ENCODE measurements around the gene C19orf44.

Gene C19orf44

GRCh38 chr19:16457954-16458331, 38.3 kb upstream of the C19orf44 start:
- Histone ChIP-seq H3K4me3 (ENCODE audit: low read length in 2 of 2) (no peak overlapping the region), H3K36me3 (ENCODE audit: control insufficient read depth in 2 of 2, insufficient read depth in 2 of 2, low read length in 2 of 2) (peaks cover 0 to 2% of the 10 kb centered on the region in 2 donors), H3K9me3 (ENCODE audit: control insufficient read depth in 2 of 2, low read length in 2 of 2) (no peaks in the 10 kb centered on the region), H3K27ac (ENCODE audit: low read depth in 2 of 2, low read length in 2 of 2) (no peak overlapping the region), H3K27me3 (ENCODE audit: control insufficient read depth in 2 of 2, insufficient read depth in 2 of 2, low read length in 2 of 2) (no peaks in the 10 kb centered on the region), H3K4me1 (ENCODE audit: control insufficient read depth in 2 of 2, insufficient read depth in 2 of 2, low read length in 2 of 2) (peaks cover 15 to 22% of the 10 kb centered on the region in 2 donors), H3K9ac (ENCODE audit: low read depth in 1 of 2, low read length in 2 of 2) (no peak overlapping the region)

GRCh38 chr19:16458391-16459341, 37.5 kb upstream of the C19orf44 start:
- Histone ChIP-seq H3K4me3 (ENCODE audit: low read length in 2 of 2) (no peak overlapping the region), H3K4me1 (ENCODE audit: control insufficient read depth in 2 of 2, insufficient read depth in 2 of 2, low read length in 2 of 2) (peaks cover 15 to 21% of the 10 kb centered on the region in 2 donors), H3K9ac (ENCODE audit: low read depth in 1 of 2, low read length in 2 of 2) (no peak overlapping the region), H3K27me3 (ENCODE audit: control insufficient read depth in 2 of 2, insufficient read depth in 2 of 2, low read length in 2 of 2) (no peaks in the 10 kb centered on the region), H3K27ac (ENCODE audit: low read depth in 2 of 2, low read length in 2 of 2) (no peak overlapping the region), H3K36me3 (ENCODE audit: control insufficient read depth in 2 of 2, insufficient read depth in 2 of 2, low read length in 2 of 2) (peaks cover 0 to 2% of the 10 kb centered on the region in 2 donors), H3K9me3 (ENCODE audit: control insufficient read depth in 2 of 2, low read length in 2 of 2) (no peaks in the 10 kb centered on the region)

GRCh38 chr19:16459680-16460079, 36.5 kb upstream of the C19orf44 start:
- Histone ChIP-seq H3K27me3 (ENCODE audit: control insufficient read depth in 2 of 2, insufficient read depth in 2 of 2, low read length in 2 of 2) (no peaks in the 10 kb centered on the region), H3K27ac (ENCODE audit: low read depth in 2 of 2, low read length in 2 of 2) (no peak overlapping the region), H3K9me3 (ENCODE audit: control insufficient read depth in 2 of 2, low read length in 2 of 2) (no peaks in the 10 kb centered on the region), H3K4me3 (ENCODE audit: low read length in 2 of 2) (no peak overlapping the region), H3K9ac (ENCODE audit: low read depth in 1 of 2, low read length in 2 of 2) (no peak overlapping the region), H3K4me1 (ENCODE audit: control insufficient read depth in 2 of 2, insufficient read depth in 2 of 2, low read length in 2 of 2) (peaks cover 15 to 20% of the 10 kb centered on the region in 2 donors), H3K36me3 (ENCODE audit: control insufficient read depth in 2 of 2, insufficient read depth in 2 of 2, low read length in 2 of 2) (peaks cover 0 to 2% of the 10 kb centered on the region in 2 donors)

GRCh38 chr19:16460454-16460853, 35.7 kb upstream of the C19orf44 start:
- Histone ChIP-seq H3K4me1 (ENCODE audit: control insufficient read depth in 2 of 2, insufficient read depth in 2 of 2, low read length in 2 of 2) (peaks cover 15 to 20% of the 10 kb centered on the region in 2 donors), H3K27ac (ENCODE audit: low read depth in 2 of 2, low read length in 2 of 2) (no peak overlapping the region), H3K9me3 (ENCODE audit: control insufficient read depth in 2 of 2, low read length in 2 of 2) (no peaks in the 10 kb centered on the region), H3K27me3 (ENCODE audit: control insufficient read depth in 2 of 2, insufficient read depth in 2 of 2, low read length in 2 of 2) (no peaks in the 10 kb centered on the region), H3K4me3 (ENCODE audit: low read length in 2 of 2) (no peak overlapping the region), H3K9ac (ENCODE audit: low read depth in 1 of 2, low read length in 2 of 2) (no peak overlapping the region), H3K36me3 (ENCODE audit: control insufficient read depth in 2 of 2, insufficient read depth in 2 of 2, low read length in 2 of 2) (peaks cover 2 to 4% of the 10 kb centered on the region in 2 donors)

- Histone ChIP-seq H3K9me3 (ENCODE audit: control insufficient read depth in 2 of 2, low read length in 2 of 2) (no peaks in the 10 kb centered on the region), H3K27me3 (ENCODE audit: control insufficient read depth in 2 of 2, insufficient read depth in 2 of 2, low read length in 2 of 2) (no peaks in the 10 kb centered on the region), H3K4me1 (ENCODE audit: control insufficient read depth in 2 of 2, insufficient read depth in 2 of 2, low read length in 2 of 2) (peaks cover 15 to 20% of the 10 kb centered on the region in 2 donors), H3K36me3 (ENCODE audit: control insufficient read depth in 2 of 2, insufficient read depth in 2 of 2, low read length in 2 of 2) (peaks cover 2 to 4% of the 10 kb centered on the region in 2 donors), H3K9ac (ENCODE audit: low read depth in 1 of 2, low read length in 2 of 2) (no peak overlapping the region), H3K27ac (ENCODE audit: low read depth in 2 of 2, low read length in 2 of 2) (no peak overlapping the region), H3K4me3 (ENCODE audit: low read length in 2 of 2) (no peak overlapping the region)
These were observed 34.6 kb upstream of the C19orf44 start for GRCh38 chr19:16461630-16462051.

GRCh38 chr19:16462757-16463250, 33.4 kb upstream of the C19orf44 start:
- H3K36me3 ChIP-seq (ENCODE audit: control insufficient read depth in 2 of 2, insufficient read depth in 2 of 2, low read length in 2 of 2), result peaks cover 2 to 4% of the 10 kb centered on the region in 2 donors
- no peak overlapping the region for H3K4me3 ChIP-seq (ENCODE audit: low read length in 2 of 2)
- no peaks in the 10 kb centered on the region for H3K27me3 ChIP-seq (ENCODE audit: control insufficient read depth in 2 of 2, insufficient read depth in 2 of 2, low read length in 2 of 2)
- no peaks in the 10 kb centered on the region for H3K9me3 ChIP-seq (ENCODE audit: control insufficient read depth in 2 of 2, low read length in 2 of 2)
- H3K4me1 ChIP-seq (ENCODE audit: control insufficient read depth in 2 of 2, insufficient read depth in 2 of 2, low read length in 2 of 2), result peaks cover 6 to 12% of the 10 kb centered on the region in 2 donors
- H3K9ac ChIP-seq (ENCODE audit: low read depth in 1 of 2, low read length in 2 of 2), result no peak overlapping the region
- no peak overlapping the region for H3K27ac ChIP-seq (ENCODE audit: low read depth in 2 of 2, low read length in 2 of 2)

GRCh38 chr19:16463341-16463990, 32.7 kb upstream of the C19orf44 start:
- Histone ChIP-seq H3K36me3 (ENCODE audit: control insufficient read depth in 2 of 2, insufficient read depth in 2 of 2, low read length in 2 of 2) (peaks cover 2 to 4% of the 10 kb centered on the region in 2 donors), H3K9me3 (ENCODE audit: control insufficient read depth in 2 of 2, low read length in 2 of 2) (no peaks in the 10 kb centered on the region), H3K27me3 (ENCODE audit: control insufficient read depth in 2 of 2, insufficient read depth in 2 of 2, low read length in 2 of 2) (no peaks in the 10 kb centered on the region), H3K4me3 (ENCODE audit: low read length in 2 of 2) (no peak overlapping the region), H3K9ac (ENCODE audit: low read depth in 1 of 2, low read length in 2 of 2) (no peak overlapping the region), H3K4me1 (ENCODE audit: control insufficient read depth in 2 of 2, insufficient read depth in 2 of 2, low read length in 2 of 2) (peaks cover 4 to 6% of the 10 kb centered on the region in 2 donors), H3K27ac (ENCODE audit: low read depth in 2 of 2, low read length in 2 of 2) (no peak overlapping the region)

GRCh38 chr19:16463991-16464575, 32.1 kb upstream of the C19orf44 start:
- Histone ChIP-seq H3K4me1 (ENCODE audit: control insufficient read depth in 2 of 2, insufficient read depth in 2 of 2, low read length in 2 of 2) (peaks cover under 1 to 4% of the 10 kb centered on the region in 2 donors), H3K4me3 (ENCODE audit: low read length in 2 of 2) (no peak overlapping the region), H3K9me3 (ENCODE audit: control insufficient read depth in 2 of 2, low read length in 2 of 2) (no peaks in the 10 kb centered on the region), H3K9ac (ENCODE audit: low read depth in 1 of 2, low read length in 2 of 2) (no peak overlapping the region), H3K27me3 (ENCODE audit: control insufficient read depth in 2 of 2, insufficient read depth in 2 of 2, low read length in 2 of 2) (no peaks in the 10 kb centered on the region), H3K36me3 (ENCODE audit: control insufficient read depth in 2 of 2, insufficient read depth in 2 of 2, low read length in 2 of 2) (peaks cover 2 to 4% of the 10 kb centered on the region in 2 donors), H3K27ac (ENCODE audit: low read depth in 2 of 2, low read length in 2 of 2) (no peak overlapping the region)

- H3K27ac ChIP-seq (ENCODE audit: low read depth in 2 of 2, low read length in 2 of 2), result no peak overlapping the region
These were observed 31.0 kb upstream of the C19orf44 start for GRCh38 chr19:16465239-16465638.

More at GRCh38 chr19:16465239-16465638, 31.0 kb upstream of the C19orf44 start:
- peaks cover 6 to 9% of the 10 kb centered on the region in 2 donors for H3K4me1 ChIP-seq (ENCODE audit: control insufficient read depth in 2 of 2, insufficient read depth in 2 of 2, low read length in 2 of 2)
- no peak overlapping the region for H3K4me3 ChIP-seq (ENCODE audit: low read length in 2 of 2)
- H3K27me3 ChIP-seq (ENCODE audit: control insufficient read depth in 2 of 2, insufficient read depth in 2 of 2, low read length in 2 of 2), result no peaks in the 10 kb centered on the region
- no peak overlapping the region for H3K9ac ChIP-seq (ENCODE audit: low read depth in 1 of 2, low read length in 2 of 2)
- peaks cover 2 to 4% of the 10 kb centered on the region in 2 donors for H3K36me3 ChIP-seq (ENCODE audit: control insufficient read depth in 2 of 2, insufficient read depth in 2 of 2, low read length in 2 of 2)
- no peaks in the 10 kb centered on the region for H3K9me3 ChIP-seq (ENCODE audit: control insufficient read depth in 2 of 2, low read length in 2 of 2)

Measured in mucosa of rectum (tissue), 2 donors.